Mucosa of descending colon (tissue), 3 donors: ENCODE results near the gene CLPSL1. TPM values are rescaled to one million over a fixed set of nuclear protein-coding genes. Genes with fewer than 3 reads are reported as not detected.

Experiments
- ATAC-seq: fragments of 200-7000 bp; cut with Tn5 transposase; one replicate; pipeline ENCODE4 v1.9.1; 2020; ENCODE audit warnings: mild to moderate bottlenecking, moderate library complexity
- DNase-seq, 3 donors: peaks; one replicate each; pipeline ENCODE4 v3.0.0-alpha.2; 2020
- H3K36me3 ChIP-seq: fragments of 200-600 bp; one replicate; pipeline ENCODE4 v1.8.0; 2021; ENCODE audit warnings: low read depth, mild to moderate bottlenecking
- H3K4me1 ChIP-seq: fragments of 200-600 bp; one replicate; pipeline ENCODE4 v1.8.0; 2021; ENCODE audit warnings: low read depth, mild to moderate bottlenecking
- H3K4me3 ChIP-seq: fragments of 200-600 bp; one replicate; pipeline ENCODE4 v1.8.0; 2021; ENCODE audit warnings: mild to moderate bottlenecking
- H3K9me3 ChIP-seq: fragments of 200-600 bp; one replicate; pipeline ENCODE4 v1.8.0; 2021; ENCODE audit warnings: mild to moderate bottlenecking
- CTCF ChIP-seq: fragments of 200-600 bp; IDR thresholded peaks from one replicate; pipeline ENCODE4 v1.8.0; 2022; ENCODE audit warnings: antibody characterized with exemption, mild to moderate bottlenecking
- intact Hi-C, 2 donors: fragments of 100-400 bp; cut with DNase I in 1 of 2; cut with micrococcal nuclease in 1 of 2; formaldehyde crosslinking; loops; one replicate each; pipeline versions ENCODE4 v1.11.0 to v1.11.1; 2022; cut with DNase I, micrococcal nuclease
- total RNA-seq, 3 donors: library from RNA; stranded (reverse); fragmentation: NEBNext Ultra II Directional in 2 of 3; extraction: Animal tissue kit (Norgen Biotek cat#: 25700) in 2 of 3; gene quantifications; one replicate each; pipeline versions ENCODE4 v1.2.1 to v1.2.4, GENCODE V29; 2021 to 2023
- donor health status: DM: no; HTN: no; CAD: no; lungs with moderate emphysema.
- donor health status: DM: no; HTN: no; CAD: no.
- donor health status: DM: no; HTN: yes; CAD: no.

CLPSL1 gene
- total RNA-seq, 3 donors from 2014 or later, result not detected

- ATAC-seq (peak; percentile 16), DNase-seq (no peak)
- H3K36me3 ChIP-seq, result no peaks in the 10 kb centered on the region
- TF ChIP-seq CTCF, result no peak
- H3K9me3 ChIP-seq, result no peaks in the 10 kb centered on the region
- intact Hi-C loops, result no loop called here
- H3K4me1 ChIP-seq, result no peaks in the 10 kb centered on the region
- no peak overlapping the region for H3K4me3 ChIP-seq
Measured at GRCh38 chr6:35795453-35796071, 14.7 kb downstream of the CLPSL1 start.

GRCh38 chr6:35796236-35796635 lies 15.4 kb downstream of the CLPSL1 start:
- ATAC-seq (no peak), DNase-seq (no peak)
- Histone ChIP-seq H3K36me3 (no peaks in the 10 kb centered on the region), H3K9me3 (no peaks in the 10 kb centered on the region), H3K4me3 (no peak overlapping the region), H3K4me1 (no peaks in the 10 kb centered on the region)
- no peak for TF ChIP-seq CTCF
- intact Hi-C loops, result no loop called here

- no peaks in the 10 kb centered on the region for H3K4me1 ChIP-seq
Measured at GRCh38 chr6:35797837-35798526, 17.2 kb downstream of the CLPSL1 start.

GRCh38 chr6:35798706-35799105 lies 17.9 kb downstream of the CLPSL1 start:
- no peak overlapping the region for H3K4me3 ChIP-seq
- DNase-seq (no peak), ATAC-seq (no peak)
- TF ChIP-seq CTCF, result no peak
- no peaks in the 10 kb centered on the region for H3K36me3 ChIP-seq
- intact Hi-C loops, result no loop called here
- no peaks in the 10 kb centered on the region for H3K4me1 ChIP-seq
- H3K9me3 ChIP-seq, result no peaks in the 10 kb centered on the region

More at GRCh38 chr6:35797837-35798526, 17.2 kb downstream of the CLPSL1 start:
- H3K36me3 ChIP-seq, result no peaks in the 10 kb centered on the region
- no peak for ATAC-seq
- no peak for DNase-seq
- no peaks in the 10 kb centered on the region for H3K9me3 ChIP-seq
- no peak for TF ChIP-seq CTCF
- intact Hi-C loops, result no loop called here
- H3K4me3 ChIP-seq, result no peak overlapping the region

- no peaks in the 10 kb centered on the region for H3K9me3 ChIP-seq
- TF ChIP-seq CTCF, result no peak
- ATAC-seq, result no peak
- H3K36me3 ChIP-seq, result no peaks in the 10 kb centered on the region
- peaks cover 5% of the 10 kb centered on the region for H3K4me1 ChIP-seq
- intact Hi-C loops, result no loop called here
- no peak overlapping the region for H3K4me3 ChIP-seq
- no peak for DNase-seq
Measured at GRCh38 chr6:35801148-35801547, 20.3 kb downstream of the CLPSL1 start.
